Ectodermal cell (in vitro differentiated cells): Measurements from ENCODE around the gene C4orf51.
"Not testable (repeated sequence)": the region's sequence is repeated elsewhere in the genome, so short reads cannot be mapped to it uniquely, and the experiment has no call there.

Experiments
- H3K27ac ChIP-seq: 2 replicates; pipeline ENCODE4 v1.7.0; 2013; ENCODE audit warnings: mild to moderate bottlenecking, low read depth, low read length; ENCODE audit not compliant: insufficient read depth, poor library complexity, severe bottlenecking
- H3K27me3 ChIP-seq: 2 replicates; pipeline ENCODE4 v1.7.0; 2013; ENCODE audit warnings: mild to moderate bottlenecking, low read length; ENCODE audit not compliant: insufficient read depth, control insufficient read depth, poor library complexity, severe bottlenecking
- H3K36me3 ChIP-seq: one replicate; pipeline ENCODE4 v1.7.0; 2013; ENCODE audit warnings: low read length; ENCODE audit not compliant: control insufficient read depth, insufficient read depth
- H3K4me1 ChIP-seq: one replicate; pipeline ENCODE4 v1.7.0; 2013; ENCODE audit warnings: low read length; ENCODE audit not compliant: control insufficient read depth, insufficient read depth
- H3K4me3 ChIP-seq: 2 replicates; pipeline ENCODE4 v1.7.0; 2013; ENCODE audit warnings: low read depth, low read length, control low read depth; ENCODE audit not compliant: insufficient read depth
- H3K9me3 ChIP-seq: 2 replicates; pipeline ENCODE4 v1.7.0; 2013; ENCODE audit warnings: mild to moderate bottlenecking, low read length, moderate library complexity; ENCODE audit not compliant: control insufficient read depth
- WGBS, 2 experiments: methylation state at CpG; one replicate each; pipeline ENCODE4 v1.1.7; 2013; ENCODE audit warnings: missing lambda C conversion rate in 2 of 2; 5-methylcytosine and 5-hydroxymethylcytosine counted together

Gene C4orf51

DNA sequence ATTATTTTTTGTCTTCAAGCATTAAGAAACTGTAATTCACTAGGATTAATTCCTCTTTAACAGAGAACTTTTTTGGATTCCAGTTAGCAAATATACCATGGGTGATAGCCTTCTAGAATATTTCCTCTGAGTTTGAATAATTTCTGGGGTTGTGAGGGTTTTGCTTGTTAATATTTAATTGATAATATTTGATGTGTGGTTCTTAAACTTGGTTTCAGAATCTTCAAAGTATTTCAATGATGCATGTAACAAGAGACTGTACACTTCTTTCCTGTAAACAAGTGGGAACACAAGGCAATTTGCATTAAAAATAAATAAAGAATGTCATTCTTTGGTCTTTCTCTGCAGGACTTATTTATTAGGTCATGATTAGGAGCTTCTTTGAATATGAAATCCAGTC is 9.5 kb upstream of the C4orf51 start:
- Histone ChIP-seq H3K9me3 (no peaks in the 10 kb centered on the region), H3K36me3 (no peaks in the 10 kb centered on the region), H3K4me3 (no peak overlapping the region), H3K4me1 (no peaks in the 10 kb centered on the region), H3K27ac (no peak overlapping the region), H3K27me3 (no peaks in the 10 kb centered on the region)

- no peaks in the 10 kb centered on the region for H3K36me3 ChIP-seq
- H3K27me3 ChIP-seq: no peaks in the 10 kb centered on the region
- H3K4me3 ChIP-seq: no peak overlapping the region
- peak overlapping the region; percentile 72 for H3K27ac ChIP-seq
- 89 to 92% methylated on average over 1 of the region's 1 CpG for WGBS, 2 experiments
- H3K9me3 ChIP-seq: no peaks in the 10 kb centered on the region
- H3K4me1 ChIP-seq: no peaks in the 10 kb centered on the region
Measured at GRCh38 chr4:145679520-145679919, 426 bp upstream of the C4orf51 start.

DNA sequence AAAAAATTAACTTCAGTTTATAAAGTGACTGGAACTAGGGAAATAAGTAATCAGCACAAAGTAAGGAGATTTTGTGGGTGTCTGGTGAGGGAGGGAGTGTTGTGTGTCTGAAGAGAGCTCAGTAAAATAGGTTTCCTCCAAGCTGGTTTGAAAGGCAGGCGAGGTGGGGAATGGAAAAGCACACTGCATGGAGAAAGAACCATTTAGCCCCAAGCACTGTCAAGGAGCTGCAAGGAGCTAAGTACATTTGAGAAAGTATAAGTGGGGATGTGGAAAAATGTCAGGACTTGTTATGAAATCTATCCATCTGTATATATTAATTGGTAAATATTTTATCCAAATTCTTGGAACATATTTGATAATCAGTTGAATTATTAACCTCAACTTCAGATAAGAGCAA is 956 bp downstream of the C4orf51 start:
- Histone ChIP-seq H3K27me3 (no peaks in the 10 kb centered on the region), H3K4me1 (no peaks in the 10 kb centered on the region), H3K4me3 (no peak overlapping the region), H3K36me3 (no peaks in the 10 kb centered on the region), H3K27ac (no peak overlapping the region), H3K9me3 (no peaks in the 10 kb centered on the region)
- WGBS, 2 experiments: 92 to 93% methylated on average over 1 of the region's 1 CpG

GRCh38 chr4:145681518-145681917 is 1.6 kb downstream of the C4orf51 start:
- Histone ChIP-seq H3K27me3 (no peaks in the 10 kb centered on the region), H3K36me3 (no peaks in the 10 kb centered on the region), H3K27ac (no peak overlapping the region), H3K9me3 (no peaks in the 10 kb centered on the region), H3K4me1 (no peaks in the 10 kb centered on the region), H3K4me3 (no peak overlapping the region)

DNA sequence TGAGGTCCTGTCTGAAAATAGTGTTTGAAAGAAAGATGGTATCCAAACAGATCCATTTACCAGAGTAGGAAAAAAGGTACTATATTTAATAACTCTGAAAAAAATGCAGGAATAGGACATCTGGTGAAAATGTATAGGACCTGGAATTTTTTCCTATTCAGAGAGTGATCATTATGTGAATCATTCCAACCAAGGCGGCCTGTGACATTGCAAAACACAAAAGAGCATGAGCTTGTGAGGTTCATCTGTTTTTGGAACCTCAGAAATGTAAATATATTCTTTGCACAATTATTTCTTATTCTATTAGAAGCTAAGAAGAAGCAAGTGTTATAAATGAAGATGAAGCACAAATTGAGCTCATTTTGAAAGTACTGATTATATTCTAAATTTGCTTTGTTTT is 2.0 kb downstream of the C4orf51 start:
- Histone ChIP-seq H3K36me3 (no peaks in the 10 kb centered on the region), H3K9me3 (no peaks in the 10 kb centered on the region), H3K4me1 (no peaks in the 10 kb centered on the region), H3K4me3 (no peak overlapping the region), H3K27ac (no peak overlapping the region), H3K27me3 (no peaks in the 10 kb centered on the region)
- WGBS, 2 experiments: 88 to 100% methylated on average over 1 of the region's 1 CpG

DNA sequence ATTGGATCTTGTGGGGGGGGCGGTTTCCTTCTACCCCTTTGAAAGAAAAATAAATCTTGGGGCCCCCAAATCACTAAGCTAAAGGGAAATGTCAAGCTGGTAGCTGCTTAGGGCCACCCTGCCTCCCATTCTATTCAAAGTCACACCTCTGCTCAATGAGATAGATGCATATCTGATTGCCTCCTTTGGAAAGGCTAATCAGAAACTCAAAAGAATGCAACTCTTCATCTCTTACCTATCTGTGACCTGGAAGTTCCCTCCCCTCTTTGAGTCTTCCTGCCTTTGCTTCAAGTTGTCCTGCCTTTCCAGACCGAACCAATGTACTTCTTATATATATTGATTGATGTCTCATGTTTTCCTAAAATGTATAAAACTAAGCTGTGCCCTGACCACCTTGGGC is 7.0 kb downstream of the C4orf51 start:
- WGBS, 2 experiments: 83% methylated on average over 1 of the region's 2 CpGs; no CpG with 5 or more reads in 1 of the 2 experiments
- Histone ChIP-seq H3K9me3 (no peaks in the 10 kb centered on the region), H3K4me3 (no peak overlapping the region), H3K27me3 (no peaks in the 10 kb centered on the region), H3K36me3 (no peaks in the 10 kb centered on the region), H3K27ac (no peak overlapping the region), H3K4me1 (no peaks in the 10 kb centered on the region)

GRCh38 chr4:145690610-145691009 is 10.7 kb downstream of the C4orf51 start:
- no peak overlapping the region for H3K4me3 ChIP-seq
- no peak overlapping the region for H3K27ac ChIP-seq
- peaks cover 2% of the 10 kb centered on the region for H3K9me3 ChIP-seq
- no peaks in the 10 kb centered on the region for H3K27me3 ChIP-seq
- no peaks in the 10 kb centered on the region for H3K4me1 ChIP-seq
- H3K36me3 ChIP-seq: no peaks in the 10 kb centered on the region
- 89 to 96% methylated on average over 3 of the region's 3 CpGs for WGBS, 2 experiments

GRCh38 chr4:145691416-145691815 is 11.5 kb downstream of the C4orf51 start:
- not testable (repeated sequence) for H3K4me3 ChIP-seq, H3K27ac ChIP-seq, H3K36me3 ChIP-seq, H3K9me3 ChIP-seq, H3K27me3 ChIP-seq, H3K4me1 ChIP-seq
- WGBS, 2 experiments: 83 to 89% methylated on average over 1 to 2 of the region's 2 CpGs

DNA sequence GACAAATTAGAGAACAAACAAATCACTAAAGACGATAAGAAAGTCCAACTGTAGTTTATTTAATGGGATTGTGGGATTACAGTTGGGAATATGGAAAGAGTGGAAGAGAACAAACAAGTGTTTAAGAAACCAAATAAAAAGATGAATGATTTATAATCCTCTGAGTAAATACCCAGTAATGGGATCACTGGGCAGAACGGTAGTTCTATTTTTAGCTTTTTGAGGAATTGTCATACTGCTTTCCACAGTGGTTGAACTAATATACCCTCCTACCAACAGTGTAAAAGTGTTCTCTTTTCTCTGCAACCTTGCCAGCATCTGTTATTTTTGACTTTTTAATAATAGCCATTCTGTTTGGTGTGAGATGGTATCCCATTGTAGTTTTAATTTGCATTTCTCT is 15.0 kb downstream of the C4orf51 start:
- no peaks in the 10 kb centered on the region for H3K36me3 ChIP-seq
- WGBS, 2 experiments: 97 to 100% methylated on average over 2 of the region's 2 CpGs
- H3K4me3 ChIP-seq: no peak overlapping the region
- no peaks in the 10 kb centered on the region for H3K4me1 ChIP-seq
- H3K27me3 ChIP-seq: no peaks in the 10 kb centered on the region
- peaks cover 2% of the 10 kb centered on the region for H3K9me3 ChIP-seq
- H3K27ac ChIP-seq: no peak overlapping the region

GRCh38 chr4:145697332-145697731 is 17.4 kb downstream of the C4orf51 start:
- no peaks in the 10 kb centered on the region for H3K4me1 ChIP-seq
- no peak overlapping the region for H3K4me3 ChIP-seq
- WGBS, 2 experiments: 97 to 98% methylated on average over 2 of the region's 2 CpGs
- H3K9me3 ChIP-seq: peaks cover 2% of the 10 kb centered on the region
- H3K27me3 ChIP-seq: no peaks in the 10 kb centered on the region
- no peak overlapping the region for H3K27ac ChIP-seq
- H3K36me3 ChIP-seq: no peaks in the 10 kb centered on the region

DNA sequence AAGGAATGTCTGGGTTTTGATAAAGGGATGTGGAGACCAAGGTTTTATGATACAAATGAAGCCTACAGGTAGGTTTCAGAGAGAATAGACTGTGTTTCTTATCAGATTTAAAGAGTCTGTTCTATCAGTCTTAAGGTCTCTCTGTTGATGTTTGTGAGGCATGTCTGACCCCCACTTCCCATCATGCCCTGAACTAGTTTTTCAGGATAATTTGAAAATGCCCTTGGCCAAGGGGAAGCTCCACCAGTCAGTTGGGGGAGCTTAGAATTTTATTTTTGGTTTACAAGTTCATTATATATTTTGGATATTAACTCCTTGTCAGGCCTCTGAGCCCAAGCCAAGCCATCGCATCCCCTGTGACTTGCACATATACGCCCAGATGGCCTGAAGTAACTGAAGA is 18.6 kb downstream of the C4orf51 start:
- Histone ChIP-seq H3K27ac (no peak overlapping the region), H3K9me3 (peaks cover 2% of the 10 kb centered on the region), H3K4me1 (no peaks in the 10 kb centered on the region), H3K4me3 (no peak overlapping the region), H3K27me3 (no peaks in the 10 kb centered on the region), H3K36me3 (no peaks in the 10 kb centered on the region)
- WGBS, 2 experiments: 100% methylated on average over 2 of the region's 2 CpGs; no CpG with 5 or more reads in 1 of the 2 experiments
